HepG2 (cell line): ENCODE results near the gene TRNT1. TPM values are rescaled to one million over a fixed set of nuclear protein-coding genes. Genes with fewer than 3 reads are reported as not detected.
A peak's percentile ranks its signal among the peaks of the same experiment; 100 is the strongest.

Experiments used
- ARHGAP35 ChIP-seq: sonication (generic); formaldehyde crosslinking; IDR thresholded peaks from 2 replicates; pipeline ENCODE4 v1.9.0; 2022; ENCODE audit warnings: mild to moderate bottlenecking, inconsistent platforms, moderate library complexity, missing genetic modification reagents, borderline replicate concordance
- CBX2 ChIP-seq, 2 experiments: fragments of 200-600 bp in 1 of 2; sonication (generic); formaldehyde crosslinking in 1 of 2; IDR thresholded peaks; 2 replicates each; pipeline versions ENCODE4 v1.7.0 to v1.8.1; 2018 to 2022; ENCODE audit warnings: low read depth in 2 of 2, low read length in 1 of 2, mild to moderate bottlenecking in 1 of 2, missing genetic modification reagents in 1 of 2
- CHD4 ChIP-seq: fragments of 200-600 bp; sonication (generic); IDR thresholded peaks from 2 replicates; pipeline ENCODE4 v1.7.0; 2017; ENCODE audit warnings: mild to moderate bottlenecking, low read length, borderline replicate concordance
- ESRRA ChIP-seq: sonication (generic); formaldehyde crosslinking; IDR thresholded peaks from 2 replicates; pipeline ENCODE4 v1.5.1; 2020; ENCODE audit warnings: mild to moderate bottlenecking, low read depth, missing genetic modification reagents
- IKZF1 ChIP-seq: fragments of 450-650 bp; IDR thresholded peaks from 2 replicates; pipeline ENCODE4 v1.7.1; 2016
- KDM4B ChIP-seq: sonication (generic); formaldehyde crosslinking; IDR thresholded peaks from 2 replicates; pipeline ENCODE4 v1.4.0; 2020; ENCODE audit warnings: missing genetic modification reagents
- KLF6 ChIP-seq: IDR thresholded peaks from 2 replicates; pipeline ENCODE4 v1.8.0; 2016; ENCODE audit warnings: missing biosample characterization, missing genetic modification reagents
- MED8 ChIP-seq: sonication (generic); formaldehyde crosslinking; IDR thresholded peaks from 2 replicates; pipeline ENCODE4 v1.8.1; 2023; ENCODE audit warnings: mild to moderate bottlenecking, missing genetic modification reagents; ENCODE audit not compliant: insufficient replicate concordance
- MLLT10 ChIP-seq: sonication (generic); formaldehyde crosslinking; IDR thresholded peaks from 2 replicates; pipeline ENCODE4 v1.4.0; 2020; ENCODE audit warnings: missing genetic modification reagents
- NONO ChIP-seq, 2 experiments: fragments of 450-650 bp in 1 of 2; sonication (generic) in 1 of 2; formaldehyde crosslinking in 1 of 2; IDR thresholded peaks in 1 of 2; conservative IDR thresholded peaks in 1 of 2; 2 replicates each; pipeline versions ENCODE4 v1.6.1 to v1.8.0; 2017 to 2022; ENCODE audit warnings: mild to moderate bottlenecking in 1 of 2, missing genetic modification reagents in 1 of 2, moderate library complexity in 1 of 2
- ONECUT2 ChIP-seq: sonication (generic); formaldehyde crosslinking; IDR thresholded peaks from 2 replicates; pipeline ENCODE4 v1.4.0; 2020; ENCODE audit warnings: missing genetic modification reagents
- PCBP1 ChIP-seq: fragments of 200-400 bp; formaldehyde crosslinking; IDR thresholded peaks from 2 replicates; pipeline ENCODE4 v1.6.1; 2017; ENCODE audit warnings: mild to moderate bottlenecking, low read depth, low read length, borderline replicate concordance
- POLR2A ChIP-seq, 2 experiments: IDR thresholded peaks; 2 replicates each; pipeline ENCODE4 v1.6.1; 2011; ENCODE audit warnings: low read depth in 2 of 2, low read length in 2 of 2, mild to moderate bottlenecking in 1 of 2, moderate library complexity in 1 of 2; ENCODE audit not compliant: insufficient read depth in 1 of 2
- SP2 ChIP-seq: sonication (generic); formaldehyde crosslinking; IDR thresholded peaks from 2 replicates; pipeline ENCODE4 v1.5.1; 2020; ENCODE audit warnings: mild to moderate bottlenecking, missing genetic modification reagents
- TBL1XR1 ChIP-seq: fragments of 150-350 bp; IDR thresholded peaks from 2 replicates; pipeline ENCODE4 v1.6.1; 2014; ENCODE audit warnings: borderline replicate concordance, low read length; ENCODE audit not compliant: partially characterized antibody
- TBX3 ChIP-seq: fragments of 450-650 bp; IDR thresholded peaks from 2 replicates; pipeline ENCODE4 v1.6.1; 2017; ENCODE audit warnings: antibody characterized with exemption, mild to moderate bottlenecking, inconsistent platforms, borderline replicate concordance
- ZNF264 ChIP-seq: sonication (generic); formaldehyde crosslinking; IDR thresholded peaks from 2 replicates; pipeline ENCODE4 v1.4.0; 2020; ENCODE audit warnings: missing genetic modification reagents
- ZNF569 ChIP-seq: sonication (generic); formaldehyde crosslinking; IDR thresholded peaks from 2 replicates; pipeline ENCODE4 v1.5.0; 2020; ENCODE audit warnings: mild to moderate bottlenecking, missing genetic modification reagents, moderate library complexity, borderline replicate concordance
- ZNF572 ChIP-seq: sonication (generic); formaldehyde crosslinking; IDR thresholded peaks from 2 replicates; pipeline ENCODE4 v1.5.1; 2020; ENCODE audit warnings: mild to moderate bottlenecking, missing genetic modification reagents
- ZNF773 ChIP-seq: sonication (generic); formaldehyde crosslinking; IDR thresholded peaks from 2 replicates; pipeline ENCODE4 v1.4.0; 2020; ENCODE audit warnings: missing genetic modification reagents, borderline replicate concordance
- polyA plus RNA-seq, 8 experiments: library from polyadenylated mRNA; depleted of rRNA in 3 of 8; stranded (reverse) in 7 of 8; unstranded in 1 of 8; fragments of >200 nt; fragmentation: Illumina TruSeq in 4 of 8; extraction: Trizol in 4 of 8; gene quantifications; 2 replicates each; pipeline versions ENCODE4 v1.2.1 to v1.2.3, GENCODE V29; 2011 to 2016; ENCODE audit warnings: low read depth in 4 of 8, missing spikeins in 1 of 8, mixed read lengths in 1 of 8; ENCODE audit not compliant: insufficient read depth in 1 of 8
- total RNA-seq, 5 experiments: library from RNA; depleted of rRNA; stranded (reverse); fragments of >200 nt; fragmentation: Illumina TruSeq; extraction: Trizol; gene quantifications; 2 replicates each; pipeline ENCODE4 v1.2.3, GENCODE V29; 2016; ENCODE audit warnings: low read depth in 1 of 5
- TF ChIP-seq, protein P1 (sequence below): fragments of 450-650 bp; IDR thresholded peaks from 2 replicates; pipeline ENCODE4 v1.6.1; 2017
- TF ChIP-seq, protein P2 (sequence below): IDR thresholded peaks from 2 replicates; pipeline ENCODE4 v1.6.1; 2016; ENCODE audit warnings: control low read depth
- TF ChIP-seq, protein P3 (sequence below): sonication (generic); formaldehyde crosslinking; IDR thresholded peaks from 2 replicates; pipeline ENCODE4 v1.9.0; 2021; ENCODE audit warnings: missing genetic modification reagents, mild to moderate bottlenecking, borderline replicate concordance

Gene TRNT1
- total and polyA plus RNA-seq, 2 of the 13 experiments (the other 11 are each of a cell fraction or from before 2014, with no cell fraction given), result 9.4 to 27.7 TPM

DNA sequence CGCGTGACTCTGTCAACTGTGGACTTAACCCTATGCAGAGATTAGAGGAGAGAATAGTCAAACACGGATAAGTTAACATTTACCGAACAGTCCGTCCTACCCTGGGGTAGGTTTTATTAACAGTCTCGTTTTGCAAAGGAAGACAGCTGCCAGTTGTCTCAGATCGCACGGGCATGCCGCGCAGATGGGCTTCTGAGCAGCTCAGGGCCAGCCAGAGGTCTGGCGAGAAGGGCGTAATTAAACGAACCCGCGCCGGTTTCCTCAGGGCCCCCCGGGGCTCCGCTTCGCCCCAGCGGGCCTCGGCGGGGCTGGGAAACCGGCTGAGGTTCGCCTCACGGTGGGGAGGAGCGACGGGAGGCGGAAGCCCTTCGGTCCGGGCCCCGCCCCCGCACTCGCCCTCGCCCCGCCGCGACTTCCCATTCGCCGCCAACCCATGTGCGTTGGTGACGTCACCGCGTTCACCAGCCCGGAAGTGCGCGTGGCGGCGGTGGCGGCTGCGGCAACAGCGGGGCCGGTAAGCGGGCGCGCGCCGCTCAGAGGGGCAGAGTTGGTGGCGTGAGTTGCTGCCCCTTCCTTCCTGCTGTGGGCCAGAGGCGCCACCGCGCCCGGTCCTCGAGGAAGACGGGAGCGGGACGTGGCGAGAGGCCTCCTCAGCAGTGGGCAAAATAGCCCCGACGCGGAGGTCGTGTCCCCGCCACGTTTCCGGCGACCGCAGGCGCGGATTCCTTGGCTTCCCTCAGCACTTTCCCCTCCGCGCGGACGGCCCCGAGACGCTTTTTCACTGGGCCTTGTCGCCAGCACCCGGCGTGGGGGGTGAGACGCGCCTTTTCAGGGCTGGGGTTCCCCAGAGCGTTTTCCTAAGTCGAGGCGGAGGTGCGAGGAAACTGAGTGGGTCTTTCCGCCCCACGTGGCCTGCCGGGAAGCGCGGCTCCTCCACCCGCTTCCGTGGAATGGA is at the start of gene TRNT1 (continued):
- no peak for TF ChIP-seq CHD4
- TF ChIP-seq MED8, result no peak
- no peak; the same call in 1 of the 2 replicates for TF ChIP-seq ZNF264 (CRISPR knock-in tag)
- TF ChIP-seq POLR2A (IDR thresholded peaks at IDR 0.05; ENCODE audit: insufficient read depth in 1 of 2, low read depth in 2 of 2, low read length in 2 of 2), result peak; percentile 89 to 93
- 0 out of 2 replicates have a peak, but pooled peaks have one; percentile 79 for TF ChIP-seq ZNF569 (CRISPR knock-in tag)
- no peak for TF ChIP-seq IKZF1
- TF ChIP-seq ZNF773 (CRISPR knock-in tag), result peak; percentile 11; the same call in 1 of the 2 replicates
- 0 out of 2 replicates have a peak, but pooled peaks have one; percentile 10 for TF ChIP-seq ESRRA (CRISPR knock-in tag)
- TF ChIP-seq, protein P1, sequence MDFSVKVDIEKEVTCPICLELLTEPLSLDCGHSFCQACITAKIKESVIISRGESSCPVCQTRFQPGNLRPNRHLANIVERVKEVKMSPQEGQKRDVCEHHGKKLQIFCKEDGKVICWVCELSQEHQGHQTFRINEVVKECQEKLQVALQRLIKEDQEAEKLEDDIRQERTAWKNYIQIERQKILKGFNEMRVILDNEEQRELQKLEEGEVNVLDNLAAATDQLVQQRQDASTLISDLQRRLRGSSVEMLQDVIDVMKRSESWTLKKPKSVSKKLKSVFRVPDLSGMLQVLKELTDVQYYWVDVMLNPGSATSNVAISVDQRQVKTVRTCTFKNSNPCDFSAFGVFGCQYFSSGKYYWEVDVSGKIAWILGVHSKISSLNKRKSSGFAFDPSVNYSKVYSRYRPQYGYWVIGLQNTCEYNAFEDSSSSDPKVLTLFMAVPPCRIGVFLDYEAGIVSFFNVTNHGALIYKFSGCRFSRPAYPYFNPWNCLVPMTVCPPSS, result no peak
- TF ChIP-seq TBX3, result no peak
- TF ChIP-seq SP2 (CRISPR knock-in tag), result peak; percentile 80
- no peak for TF ChIP-seq MLLT10
- no peak for TF ChIP-seq PCBP1
- TF ChIP-seq KDM4B (CRISPR knock-in tag), result peak; percentile 42; the same call in 1 of the 2 replicates
- TF ChIP-seq, protein P2, sequence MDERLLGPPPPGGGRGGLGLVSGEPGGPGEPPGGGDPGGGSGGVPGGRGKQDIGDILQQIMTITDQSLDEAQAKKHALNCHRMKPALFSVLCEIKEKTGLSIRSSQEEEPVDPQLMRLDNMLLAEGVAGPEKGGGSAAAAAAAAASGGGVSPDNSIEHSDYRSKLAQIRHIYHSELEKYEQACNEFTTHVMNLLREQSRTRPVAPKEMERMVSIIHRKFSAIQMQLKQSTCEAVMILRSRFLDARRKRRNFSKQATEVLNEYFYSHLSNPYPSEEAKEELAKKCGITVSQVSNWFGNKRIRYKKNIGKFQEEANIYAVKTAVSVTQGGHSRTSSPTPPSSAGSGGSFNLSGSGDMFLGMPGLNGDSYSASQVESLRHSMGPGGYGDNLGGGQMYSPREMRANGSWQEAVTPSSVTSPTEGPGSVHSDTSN, result no peak
- TF ChIP-seq ZNF572, result peak; percentile 61; the same call in 1 of the 2 replicates
- no peak for TF ChIP-seq ONECUT2 (CRISPR knock-in tag)
- TF ChIP-seq CBX2 (IDR thresholded peaks at IDR 0.05; ENCODE audit: low read depth, low read length), result no peak
- TF ChIP-seq CBX2 (CRISPR knock-in tag; IDR thresholded peaks at IDR 0.05; ENCODE audit: low read depth), result no peak
- TF ChIP-seq KLF6 (CRISPR knock-in tag), result no peak
- no peak for TF ChIP-seq TBL1XR1
- TF ChIP-seq, protein P3, sequence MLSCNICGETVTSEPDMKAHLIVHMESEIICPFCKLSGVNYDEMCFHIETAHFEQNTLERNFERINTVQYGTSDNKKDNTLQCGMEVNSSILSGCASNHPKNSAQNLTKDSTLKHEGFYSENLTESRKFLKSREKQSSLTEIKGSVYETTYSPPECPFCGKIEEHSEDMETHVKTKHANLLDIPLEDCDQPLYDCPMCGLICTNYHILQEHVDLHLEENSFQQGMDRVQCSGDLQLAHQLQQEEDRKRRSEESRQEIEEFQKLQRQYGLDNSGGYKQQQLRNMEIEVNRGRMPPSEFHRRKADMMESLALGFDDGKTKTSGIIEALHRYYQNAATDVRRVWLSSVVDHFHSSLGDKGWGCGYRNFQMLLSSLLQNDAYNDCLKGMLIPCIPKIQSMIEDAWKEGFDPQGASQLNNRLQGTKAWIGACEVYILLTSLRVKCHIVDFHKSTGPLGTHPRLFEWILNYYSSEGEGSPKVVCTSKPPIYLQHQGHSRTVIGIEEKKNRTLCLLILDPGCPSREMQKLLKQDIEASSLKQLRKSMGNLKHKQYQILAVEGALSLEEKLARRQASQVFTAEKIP, result no peak
- 0 out of 2 replicates have a peak, but pooled peaks have one; percentile 60 for TF ChIP-seq ARHGAP35
- no peak for TF ChIP-seq NONO (IDR thresholded peaks at IDR 0.05)
- peak; percentile 90 for TF ChIP-seq NONO (CRISPR knock-in tag; conservative IDR thresholded peaks at IDR 0.05)
